ENCODE results near the gene KIF13A. TPM values are rescaled to one million over a fixed set of nuclear protein-coding genes. Genes with fewer than 3 reads are reported as not detected.

KIF13A gene
- total RNA-seq, 1 donor from 2014 or later = 38.4 TPM

GRCh38 chr6:17957086-17957485 lies 30.3 kb downstream of the KIF13A start:
- Histone ChIP-seq H3K4me2 (ENCODE audit: low read length) (no peak overlapping the region), H3K79me2 (ENCODE audit: insufficient read depth, low read length) (peaks cover 81% of the 10 kb centered on the region), H3K9me3 (ENCODE audit: insufficient read depth, low read depth, low read length) (no peaks in the 10 kb centered on the region), H3K27ac (ENCODE audit: low read depth, low read length) (no peak overlapping the region), H2AFZ (ENCODE audit: low read depth, low read length) (no peak overlapping the region), H3K4me3 (ENCODE audit: insufficient read depth, low read depth, low read length) (no peak overlapping the region), H3K4me1 (ENCODE audit: insufficient read depth, low read length) (peaks cover under 1% of the 10 kb centered on the region), H3K36me3 (ENCODE audit: insufficient read depth, low read length) (no peaks in the 10 kb centered on the region), H4K20me1 (ENCODE audit: insufficient read depth, low read length) (peaks cover 26% of the 10 kb centered on the region), H3K9ac (ENCODE audit: low read length) (no peak overlapping the region), H3K27me3 (ENCODE audit: insufficient read depth, low read length) (no peaks in the 10 kb centered on the region)
- FAIRE-seq (no peak), DNase-seq (ENCODE audit: low read depth) (no peak)
- H3K27ac Mint-ChIP-seq (ENCODE audit: unreplicated experiment) = peak overlapping the region; percentile 92
- H3K36me3 Mint-ChIP-seq (ENCODE audit: low read depth, unreplicated experiment) = peaks cover 6% of the 10 kb centered on the region
- no peak for TF ChIP-seq EZH2 (IDR thresholded peaks at IDR 0.05; ENCODE audit: insufficient read depth, low read length)
- TF ChIP-seq CTCF (IDR thresholded peaks at IDR 0.05; ENCODE audit: insufficient read depth, low read depth, low read length) = no peak
- H3K27me3 Mint-ChIP-seq (ENCODE audit: low read depth, unreplicated experiment) = no peaks in the 10 kb centered on the region
- peak overlapping the region; percentile 58 for H3K4me3 Mint-ChIP-seq (ENCODE audit: unreplicated experiment)
- no peaks in the 10 kb centered on the region for H3K9me3 Mint-ChIP-seq (ENCODE audit: unreplicated experiment)
- peaks cover 17% of the 10 kb centered on the region for H3K4me1 Mint-ChIP-seq (ENCODE audit: low read depth, unreplicated experiment)

GRCh38 chr6:17950095-17950494 lies 37.3 kb downstream of the KIF13A start:
- H3K9ac ChIP-seq (ENCODE audit: low read length) = no peak overlapping the region
- Mint-ChIP-seq H3K27me3 (ENCODE audit: low read depth, unreplicated experiment) (no peaks in the 10 kb centered on the region), H3K27ac (ENCODE audit: unreplicated experiment) (no peak overlapping the region), H3K4me1 (ENCODE audit: low read depth, unreplicated experiment) (peaks cover 7% of the 10 kb centered on the region), H3K4me3 (ENCODE audit: unreplicated experiment) (no peak overlapping the region), H3K36me3 (ENCODE audit: low read depth, unreplicated experiment) (peaks cover 2% of the 10 kb centered on the region), H3K9me3 (ENCODE audit: unreplicated experiment) (peaks cover 2% of the 10 kb centered on the region)
- peaks cover 9% of the 10 kb centered on the region for H4K20me1 ChIP-seq (ENCODE audit: insufficient read depth, low read length)
- H3K27ac ChIP-seq (ENCODE audit: low read depth, low read length) = no peak overlapping the region
- no peaks in the 10 kb centered on the region for H3K9me3 ChIP-seq (ENCODE audit: insufficient read depth, low read depth, low read length)
- no peak overlapping the region for H2AFZ ChIP-seq (ENCODE audit: low read depth, low read length)
- H3K4me2 ChIP-seq (ENCODE audit: low read length) = no peak overlapping the region
- DNase-seq (ENCODE audit: low read depth) = no peak
- no peak for FAIRE-seq
- no peaks in the 10 kb centered on the region for H3K27me3 ChIP-seq (ENCODE audit: insufficient read depth, low read length)
- no peaks in the 10 kb centered on the region for H3K36me3 ChIP-seq (ENCODE audit: insufficient read depth, low read length)
- H3K79me2 ChIP-seq (ENCODE audit: insufficient read depth, low read length) = peaks cover 74% of the 10 kb centered on the region
- no peak overlapping the region for H3K4me3 ChIP-seq (ENCODE audit: insufficient read depth, low read depth, low read length)
- TF ChIP-seq EZH2 (IDR thresholded peaks at IDR 0.05; ENCODE audit: insufficient read depth, low read length) = no peak
- no peak for TF ChIP-seq CTCF (IDR thresholded peaks at IDR 0.05; ENCODE audit: insufficient read depth, low read depth, low read length)
- no peaks in the 10 kb centered on the region for H3K4me1 ChIP-seq (ENCODE audit: insufficient read depth, low read length)

- no peaks in the 10 kb centered on the region for H3K36me3 ChIP-seq (ENCODE audit: insufficient read depth, low read length)
- TF ChIP-seq EZH2 (IDR thresholded peaks at IDR 0.05; ENCODE audit: insufficient read depth, low read length) (no peak), CTCF (IDR thresholded peaks at IDR 0.05; ENCODE audit: insufficient read depth, low read depth, low read length) (no peak)
- H3K9me3 ChIP-seq (ENCODE audit: insufficient read depth, low read depth, low read length) = no peaks in the 10 kb centered on the region
- H3K4me3 ChIP-seq (ENCODE audit: insufficient read depth, low read depth, low read length) = no peak overlapping the region
- H4K20me1 ChIP-seq (ENCODE audit: insufficient read depth, low read length) = peaks cover 5% of the 10 kb centered on the region
- Mint-ChIP-seq H3K4me3 (ENCODE audit: unreplicated experiment) (no peak overlapping the region), H3K27me3 (ENCODE audit: low read depth, unreplicated experiment) (no peaks in the 10 kb centered on the region), H3K9me3 (ENCODE audit: unreplicated experiment) (peaks cover 2% of the 10 kb centered on the region), H3K36me3 (ENCODE audit: low read depth, unreplicated experiment) (peaks cover 2% of the 10 kb centered on the region), H3K4me1 (ENCODE audit: low read depth, unreplicated experiment) (peaks cover 11% of the 10 kb centered on the region), H3K27ac (ENCODE audit: unreplicated experiment) (no peak overlapping the region)
- no peak overlapping the region for H3K9ac ChIP-seq (ENCODE audit: low read length)
- DNase-seq (ENCODE audit: low read depth) = no peak
- no peaks in the 10 kb centered on the region for H3K4me1 ChIP-seq (ENCODE audit: insufficient read depth, low read length)
- H3K79me2 ChIP-seq (ENCODE audit: insufficient read depth, low read length) = peaks cover 71% of the 10 kb centered on the region
- no peak overlapping the region for H3K27ac ChIP-seq (ENCODE audit: low read depth, low read length)
- no peaks in the 10 kb centered on the region for H3K27me3 ChIP-seq (ENCODE audit: insufficient read depth, low read length)
- no peak overlapping the region for H3K4me2 ChIP-seq (ENCODE audit: low read length)
- H2AFZ ChIP-seq (ENCODE audit: low read depth, low read length) = no peak overlapping the region
- no peak for FAIRE-seq
These were observed 38.3 kb downstream of the KIF13A start for GRCh38 chr6:17949168-17949567.
